ENCODE results near the gene AKR1C2.
"Not testable (repeated sequence)": the region's sequence is repeated elsewhere in the genome, so short reads cannot be mapped to it uniquely, and the experiment has no call there.

The AKR1C2 gene

GRCh38 chr10:5023177-5023805 lies 19.6 kb upstream of the AKR1C2 start:
- no peak for DNase-seq (ENCODE audit: low read depth)

GRCh38 chr10:5021624-5022290 lies 18.1 kb upstream of the AKR1C2 start:
- DNase-seq (ENCODE audit: low read depth) = not testable (repeated sequence)

GRCh38 chr10:5019770-5020612 lies 16.3 kb upstream of the AKR1C2 start:
- DNase-seq (ENCODE audit: low read depth) = not testable (repeated sequence)

GRCh38 chr10:5018671-5019277 lies 15.1 kb upstream of the AKR1C2 start:
- not testable (repeated sequence) for DNase-seq (ENCODE audit: low read depth)

- DNase-seq (ENCODE audit: low read depth) = no peak
These were observed 14.5 kb upstream of the AKR1C2 start for GRCh38 chr10:5018134-5018533.

- DNase-seq (ENCODE audit: low read depth) = no peak
These were observed 11.3 kb upstream of the AKR1C2 start for GRCh38 chr10:5014936-5015335.

- DNase-seq (ENCODE audit: low read depth) = not testable (repeated sequence)
These were observed 10.7 kb upstream of the AKR1C2 start for GRCh38 chr10:5014200-5014910.

- no peak for DNase-seq (ENCODE audit: low read depth)
These were observed 9.7 kb upstream of the AKR1C2 start for GRCh38 chr10:5013385-5013784.

- DNase-seq (ENCODE audit: low read depth) = no peak
These were observed 8.9 kb upstream of the AKR1C2 start for GRCh38 chr10:5012595-5012994.

GRCh38 chr10:5011392-5011791 lies 7.7 kb upstream of the AKR1C2 start:
- DNase-seq (ENCODE audit: low read depth) = not testable (repeated sequence)

GRCh38 chr10:5010043-5010442 lies 6.4 kb upstream of the AKR1C2 start:
- DNase-seq (ENCODE audit: low read depth) = not testable (repeated sequence)

- not testable (repeated sequence) for DNase-seq (ENCODE audit: low read depth)
These were observed 5.3 kb upstream of the AKR1C2 start for GRCh38 chr10:5008857-5009548.

GRCh38 chr10:5004501-5004900 lies 844 bp upstream of the AKR1C2 start:
- DNase-seq (ENCODE audit: low read depth) = not testable (repeated sequence)

- not testable (repeated sequence) for DNase-seq (ENCODE audit: low read depth)
These were observed 351 bp upstream of the AKR1C2 start for GRCh38 chr10:5004030-5004385.

- DNase-seq (ENCODE audit: low read depth) = no peak
These were observed 1.5 kb downstream of the AKR1C2 start for GRCh38 chr10:5002013-5002727.

- DNase-seq (ENCODE audit: low read depth) = no peak
These were observed 5.0 kb downstream of the AKR1C2 start for GRCh38 chr10:4998671-4999070.

- not testable (repeated sequence) for DNase-seq (ENCODE audit: low read depth)
These were observed 9.4 kb downstream of the AKR1C2 start for GRCh38 chr10:4994260-4994659.

- not testable (repeated sequence) for DNase-seq (ENCODE audit: low read depth)
These were observed 11.1 kb downstream of the AKR1C2 start for GRCh38 chr10:4992564-4992963.

- DNase-seq (ENCODE audit: low read depth) = not testable (repeated sequence)
These were observed 12.2 kb downstream of the AKR1C2 start for GRCh38 chr10:4991463-4991862.

GRCh38 chr10:4990217-4990616 lies 13.4 kb downstream of the AKR1C2 start:
- DNase-seq (ENCODE audit: low read depth) = no peak
